HFFc6 (cell line): ENCODE measurements around the gene PCP2. TPM values are rescaled to one million over a fixed set of nuclear protein-coding genes. Genes with fewer than 3 reads are reported as not detected.

Experiments
- DNase-seq: peaks from one replicate; pipeline ENCODE4 v3.0.0-alpha.2; 2018
- H3K27ac Mint-ChIP-seq: 2 replicates; pipeline ENCODE4 v1.8.0; 2020; ENCODE audit warnings: mild to moderate bottlenecking, mixed read lengths
- H3K27me3 Mint-ChIP-seq: 2 replicates; pipeline ENCODE4 v1.8.0; 2021; ENCODE audit warnings: mild to moderate bottlenecking, moderate library complexity, mixed read lengths; ENCODE audit not compliant: insufficient read depth
- H3K36me3 Mint-ChIP-seq: 2 replicates; pipeline ENCODE4 v1.8.0; 2021; ENCODE audit warnings: low read depth, mixed read lengths
- H3K4me1 Mint-ChIP-seq: 2 replicates; pipeline ENCODE4 v1.8.0; 2020; ENCODE audit warnings: low read depth, mixed read lengths
- H3K4me3 Mint-ChIP-seq: 2 replicates; pipeline ENCODE4 v1.8.0; 2020; ENCODE audit warnings: mild to moderate bottlenecking, moderate library complexity, mixed read lengths
- H3K9me3 Mint-ChIP-seq: 2 replicates; pipeline ENCODE4 v1.8.0; 2020; ENCODE audit warnings: mild to moderate bottlenecking, mixed read lengths
- total RNA-seq, 6 experiments: library from RNA; stranded (reverse); fragmentation: NEBNext Ultra II Directional; extraction: Animal tissue kit (Norgen Biotek cat#: 25700); gene quantifications; 2 replicates in 1 of 6; 3 replicates in 5 of 6; pipeline ENCODE4 v1.2.3, GENCODE V29; 2021
- TF ChIP-seq, protein P1 (sequence below): fragments of 200-600 bp; sonication (generic); IDR thresholded peaks from 2 replicates; pipeline ENCODE4 v1.5.0; 2021; ENCODE audit warnings: antibody characterized with exemption, mild to moderate bottlenecking

PCP2 gene
- total RNA-seq, 6 experiments from 2014 or later: not detected

DNA sequence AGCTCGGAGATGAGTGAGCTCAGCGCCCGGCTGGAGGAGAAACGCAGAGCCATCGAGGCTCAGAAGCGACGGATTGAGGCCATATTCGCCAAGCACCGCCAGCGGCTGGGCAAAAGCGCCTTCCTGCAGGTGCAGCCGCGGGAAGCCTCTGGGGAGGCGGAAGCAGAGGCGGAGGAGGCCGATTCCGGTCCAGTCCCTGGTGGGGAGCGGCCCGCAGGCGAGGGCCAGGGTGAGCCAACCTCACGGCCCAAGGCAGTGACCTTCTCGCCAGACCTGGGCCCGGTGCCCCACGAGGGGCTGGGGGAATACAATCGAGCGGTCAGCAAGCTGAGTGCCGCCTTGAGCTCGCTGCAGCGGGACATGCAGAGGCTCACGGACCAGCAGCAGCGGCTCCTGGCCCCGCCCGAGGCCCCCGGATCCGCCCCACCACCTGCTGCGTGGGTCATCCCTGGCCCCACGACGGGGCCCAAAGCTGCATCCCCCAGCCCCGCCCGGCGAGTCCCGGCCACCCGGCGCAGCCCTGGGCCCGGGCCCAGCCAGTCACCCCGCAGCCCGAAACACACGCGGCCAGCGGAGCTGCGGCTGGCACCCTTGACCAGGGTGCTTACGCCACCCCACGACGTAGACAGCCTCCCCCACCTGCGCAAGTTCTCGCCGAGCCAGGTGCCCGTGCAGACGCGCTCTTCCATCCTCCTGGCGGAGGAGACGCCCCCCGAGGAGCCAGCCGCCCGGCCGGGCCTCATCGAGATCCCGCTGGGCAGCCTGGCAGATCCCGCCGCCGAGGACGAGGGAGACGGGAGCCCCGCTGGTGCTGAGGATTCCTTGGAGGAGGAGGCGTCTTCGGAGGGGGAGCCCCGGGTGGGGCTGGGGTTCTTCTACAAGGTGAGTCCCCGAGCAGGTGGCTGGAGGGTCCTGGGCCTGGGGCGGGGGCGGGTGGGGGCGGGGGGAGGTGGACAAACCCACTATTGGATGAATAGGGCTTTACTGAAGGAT lies 20.9 kb downstream of the PCP2 start:
- Mint-ChIP-seq H3K27me3 (peaks cover 3% of the 10 kb centered on the region), H3K4me1 (no peaks in the 10 kb centered on the region), H3K4me3 (no peak overlapping the region)

GRCh38 chr19:7611541-7612279 lies 21.8 kb downstream of the PCP2 start:
- H3K9me3 Mint-ChIP-seq: no peaks in the 10 kb centered on the region
- H3K36me3 Mint-ChIP-seq: no peaks in the 10 kb centered on the region
- H3K27me3 Mint-ChIP-seq: peaks cover 3% of the 10 kb centered on the region
- no peak overlapping the region for H3K4me3 Mint-ChIP-seq
- DNase-seq: no peak
- TF ChIP-seq, protein P1, sequence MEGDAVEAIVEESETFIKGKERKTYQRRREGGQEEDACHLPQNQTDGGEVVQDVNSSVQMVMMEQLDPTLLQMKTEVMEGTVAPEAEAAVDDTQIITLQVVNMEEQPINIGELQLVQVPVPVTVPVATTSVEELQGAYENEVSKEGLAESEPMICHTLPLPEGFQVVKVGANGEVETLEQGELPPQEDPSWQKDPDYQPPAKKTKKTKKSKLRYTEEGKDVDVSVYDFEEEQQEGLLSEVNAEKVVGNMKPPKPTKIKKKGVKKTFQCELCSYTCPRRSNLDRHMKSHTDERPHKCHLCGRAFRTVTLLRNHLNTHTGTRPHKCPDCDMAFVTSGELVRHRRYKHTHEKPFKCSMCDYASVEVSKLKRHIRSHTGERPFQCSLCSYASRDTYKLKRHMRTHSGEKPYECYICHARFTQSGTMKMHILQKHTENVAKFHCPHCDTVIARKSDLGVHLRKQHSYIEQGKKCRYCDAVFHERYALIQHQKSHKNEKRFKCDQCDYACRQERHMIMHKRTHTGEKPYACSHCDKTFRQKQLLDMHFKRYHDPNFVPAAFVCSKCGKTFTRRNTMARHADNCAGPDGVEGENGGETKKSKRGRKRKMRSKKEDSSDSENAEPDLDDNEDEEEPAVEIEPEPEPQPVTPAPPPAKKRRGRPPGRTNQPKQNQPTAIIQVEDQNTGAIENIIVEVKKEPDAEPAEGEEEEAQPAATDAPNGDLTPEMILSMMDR: no peak
- no peak overlapping the region for H3K27ac Mint-ChIP-seq
- H3K4me1 Mint-ChIP-seq: no peaks in the 10 kb centered on the region

More for the DNA sequence above, 20.9 kb downstream of the PCP2 start:
- TF ChIP-seq, protein P1: no peak
- H3K36me3 Mint-ChIP-seq: peaks cover 5% of the 10 kb centered on the region; the same call in 1 of the 2 replicates
- no peak for DNase-seq
- H3K27ac Mint-ChIP-seq: no peak overlapping the region
- H3K9me3 Mint-ChIP-seq: no peaks in the 10 kb centered on the region

DNA sequence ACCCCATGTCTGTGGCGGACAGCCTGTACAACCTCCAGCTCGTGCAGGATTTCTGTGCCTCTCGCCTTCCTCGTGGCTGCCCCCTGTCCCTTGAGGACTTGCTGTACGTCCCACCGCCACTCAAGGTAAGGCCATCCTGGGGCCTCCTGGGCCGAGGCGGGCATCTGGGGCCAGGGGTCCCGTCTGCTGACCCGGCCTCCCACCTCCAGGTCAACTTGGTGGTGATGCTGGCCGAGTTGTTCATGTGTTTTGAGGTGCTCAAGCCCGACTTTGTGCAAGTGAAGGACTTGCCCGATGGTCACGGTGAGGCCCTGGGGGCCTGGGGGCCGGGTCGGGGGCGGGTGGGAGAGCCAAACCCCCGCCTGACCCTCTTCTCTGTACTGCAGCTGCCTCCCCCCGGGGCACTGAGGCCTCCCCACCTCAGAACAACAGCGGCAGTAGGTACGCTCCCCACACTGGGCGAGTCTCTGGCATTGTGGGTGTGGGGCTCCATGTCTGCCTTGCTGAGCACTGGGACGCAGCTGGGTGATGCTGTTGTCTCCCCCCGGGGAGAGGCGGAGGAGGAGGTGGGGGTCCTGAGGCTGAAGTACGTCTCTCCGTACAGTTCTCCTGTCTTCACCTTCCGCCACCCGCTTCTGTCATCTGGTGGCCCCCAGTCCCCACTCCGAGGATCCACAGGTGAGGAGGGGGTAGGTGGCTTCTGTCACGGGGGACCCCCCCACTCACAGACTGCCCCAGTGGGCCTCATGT lies 22.9 kb downstream of the PCP2 start:
- no peaks in the 10 kb centered on the region for H3K4me1 Mint-ChIP-seq
- H3K27ac Mint-ChIP-seq: no peak overlapping the region
- TF ChIP-seq, protein P1: no peak
- no peak for DNase-seq
- peaks cover 5% of the 10 kb centered on the region for H3K27me3 Mint-ChIP-seq
- H3K9me3 Mint-ChIP-seq: peaks cover 1% of the 10 kb centered on the region; the same call in 1 of the 2 replicates
- H3K4me3 Mint-ChIP-seq: no peak overlapping the region
- no peaks in the 10 kb centered on the region for H3K36me3 Mint-ChIP-seq

DNA sequence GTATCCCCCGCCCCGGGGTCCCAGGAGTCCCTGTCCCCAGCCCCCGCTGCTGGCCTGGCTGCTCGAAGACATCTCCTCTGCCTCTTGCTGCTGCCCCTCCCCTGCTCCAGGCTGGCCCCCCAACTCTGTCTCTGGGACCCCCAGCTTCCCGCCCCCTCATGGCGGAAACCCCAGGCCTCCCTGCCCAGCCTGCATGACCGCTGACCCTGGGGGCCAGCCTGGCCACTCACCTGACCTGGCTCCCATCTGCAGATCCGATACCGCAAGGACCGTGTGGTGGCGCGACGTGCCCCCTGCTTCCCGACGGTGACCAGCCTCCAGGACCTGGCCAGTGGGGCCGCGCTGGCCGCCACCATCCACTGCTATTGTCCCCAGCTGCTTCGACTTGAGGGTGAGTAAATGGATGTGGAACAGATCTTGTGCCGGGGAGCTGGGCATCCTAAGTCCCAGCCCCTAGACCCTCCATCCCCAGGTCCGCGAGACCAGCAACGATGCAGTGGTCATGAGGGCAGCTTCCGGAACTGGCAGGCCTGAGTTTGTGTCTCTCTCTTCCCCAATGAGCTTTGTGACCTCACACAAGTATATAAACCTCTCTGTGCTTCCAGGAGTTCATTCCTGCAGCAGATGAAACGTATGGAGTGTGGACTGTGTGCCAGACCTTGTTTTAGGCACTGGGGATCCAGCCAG lies 25.5 kb downstream of the PCP2 start:
- DNase-seq: no peak
- H3K36me3 Mint-ChIP-seq: no peaks in the 10 kb centered on the region
- H3K4me3 Mint-ChIP-seq: no peak overlapping the region
- peaks cover 8% of the 10 kb centered on the region for H3K27me3 Mint-ChIP-seq
- no peak overlapping the region for H3K27ac Mint-ChIP-seq
- H3K9me3 Mint-ChIP-seq: peaks cover 4% of the 10 kb centered on the region; the same call in 1 of the 2 replicates
- H3K4me1 Mint-ChIP-seq: no peaks in the 10 kb centered on the region
- TF ChIP-seq, protein P1: no peak
